GM12892 (cell line): ENCODE data around the gene ATXN2L.
"Not testable (repeated sequence)": the region's sequence is repeated elsewhere in the genome, so short reads cannot be mapped to it uniquely, and the experiment has no call there.

ENCODE experiments used
- DNase-seq: peaks from one replicate; pipeline ENCODE4 v3.0.0; 2011; ENCODE audit not compliant: insufficient read length
- FAIRE-seq: peaks from 2 replicates; lab custom pipeline; 2011; peaks lifted over from hg19 to GRCh38; lab: Jason Lieb, UNC
- POLR2A ChIP-seq: IDR thresholded peaks from 2 replicates; pipeline ENCODE4 v1.6.1; 2011; ENCODE audit warnings: low read depth, low read length, control low read depth
- POLR2AphosphoS5 ChIP-seq: IDR thresholded peaks from 2 replicates; pipeline ENCODE4 v1.6.1; 2011; ENCODE audit warnings: low read depth, low read length, control low read depth
- TAF1 ChIP-seq: IDR thresholded peaks from 2 replicates; pipeline ENCODE4 v1.6.1; 2011; ENCODE audit warnings: low read depth, mild to moderate bottlenecking, control low read depth, low read length, borderline replicate concordance

The ATXN2L gene

GRCh38 chr16:28865001-28865688 is 42.3 kb downstream of the ATXN2L start:
- no peak for FAIRE-seq
- TF ChIP-seq TAF1 (no peak), POLR2AphosphoS5 (no peak), POLR2A (no peak)
- DNase-seq, result no peak

GRCh38 chr16:28865722-28866453 is 43.1 kb downstream of the ATXN2L start:
- DNase-seq (no peak), FAIRE-seq (no peak)
- no peak for TF ChIP-seq TAF1

GRCh38 chr16:28866454-28866804 is 43.6 kb downstream of the ATXN2L start:
- FAIRE-seq, result no peak
- no peak for TF ChIP-seq POLR2AphosphoS5

GRCh38 chr16:28867241-28867640 is 44.4 kb downstream of the ATXN2L start:
- TF ChIP-seq POLR2AphosphoS5 (no peak), POLR2A (no peak), TAF1 (no peak)
- DNase-seq (no peak), FAIRE-seq (no peak)

More at GRCh38 chr16:28866454-28866804, 43.6 kb downstream of the ATXN2L start:
- no peak for DNase-seq

- DNase-seq, FAIRE-seq: not testable (repeated sequence)
These were observed 44.8 kb downstream of the ATXN2L start for GRCh38 chr16:28867646-28868045.

GRCh38 chr16:28869201-28869600 is 46.4 kb downstream of the ATXN2L start:
- FAIRE-seq, result no peak
- TF ChIP-seq POLR2AphosphoS5, result no peak
- no peak for TF ChIP-seq POLR2A
- no peak for TF ChIP-seq TAF1

GRCh38 chr16:28872952-28873351 is 50.2 kb downstream of the ATXN2L start:
- no peak for DNase-seq

More at GRCh38 chr16:28869201-28869600, 46.4 kb downstream of the ATXN2L start:
- no peak for DNase-seq

GRCh38 chr16:28873543-28874201 is 50.9 kb downstream of the ATXN2L start:
- peak; percentile 80 for FAIRE-seq
- DNase-seq, result peak; percentile 81
- TF ChIP-seq TAF1, result no peak
- TF ChIP-seq POLR2A, result no peak
- TF ChIP-seq POLR2AphosphoS5, result no peak

More at GRCh38 chr16:28872952-28873351, 50.2 kb downstream of the ATXN2L start:
- TF ChIP-seq POLR2A (no peak), TAF1 (no peak), POLR2AphosphoS5 (no peak)
- no peak for FAIRE-seq

- TF ChIP-seq TAF1 (no peak), POLR2AphosphoS5 (no peak), POLR2A (no peak)
- FAIRE-seq (no peak), DNase-seq (no peak)
These were observed 51.6 kb downstream of the ATXN2L start for GRCh38 chr16:28874406-28874805.

- TF ChIP-seq POLR2A, result no peak
- no peak for TF ChIP-seq TAF1
- no peak for TF ChIP-seq POLR2AphosphoS5
- no peak for DNase-seq
These were observed 52.6 kb downstream of the ATXN2L start for GRCh38 chr16:28875134-28876018.

GRCh38 chr16:28876019-28876659 is 53.3 kb downstream of the ATXN2L start:
- no peak for FAIRE-seq
- TF ChIP-seq POLR2A, result 0 out of 2 replicates have a peak, but pooled peaks have one; percentile 21
- no peak for TF ChIP-seq POLR2AphosphoS5
- TF ChIP-seq TAF1, result no peak
- DNase-seq, result no peak

More at GRCh38 chr16:28875134-28876018, 52.6 kb downstream of the ATXN2L start:
- no peak for FAIRE-seq
